B cell (primary cell): ENCODE results near the gene HIBADH. TPM values are rescaled to one million over a fixed set of nuclear protein-coding genes. Genes with fewer than 3 reads are reported as not detected.

Experiments
- ATAC-seq: fragments of 200-7000 bp; cut with Tn5 transposase; one replicate; pipeline ENCODE4 v1.10.0; 2021; ENCODE audit warnings: low read depth, mild to moderate bottlenecking, moderate number of reproducible peaks, moderate library complexity
- CTCF ChIA-PET: fragments of 350-600 bp; sonication (Branson Sonifier 250); formaldehyde crosslinking; loops from one replicate; lab custom pipeline; 2021; ENCODE audit warnings: antibody characterized with exemption, inconsistent platforms; lab: Charles Lee
- POLR2A ChIA-PET: fragments of 350-600 bp; sonication (Branson Sonifier 250); formaldehyde crosslinking; loops from one replicate; lab custom pipeline; 2021; ENCODE audit warnings: antibody characterized with exemption; lab: Charles Lee
- DNase-seq: peaks from one replicate; pipeline ENCODE4 v3.0.0; 2013
- H2AFZ ChIP-seq: 2 replicates; pipeline ENCODE4 v1.6.1; 2012; ENCODE audit warnings: mild to moderate bottlenecking, low read depth, low read length; ENCODE audit not compliant: insufficient read depth, poor library complexity, severe bottlenecking
- H3K27ac ChIP-seq, 2 donors: 1 replicate in 1 of 2; 2 replicates in 1 of 2; pipeline ENCODE4 v1.5.1; 2012 to 2013; ENCODE audit warnings: low read length in 2 of 2, mild to moderate bottlenecking in 2 of 2, moderate library complexity in 1 of 2
- H3K27me3 ChIP-seq, 4 experiments: fragments of 200-600 bp in 1 of 4; sonication (generic) in 1 of 4; replicated peaks in 1 of 4; 1 replicate in 2 of 4; 2 replicates in 2 of 4; pipeline versions ENCODE4 v1.6.1 to v1.7.0; 2013 to 2016; ENCODE audit warnings: low read length in 3 of 4, mild to moderate bottlenecking in 2 of 4, mixed read lengths in 1 of 4, moderate library complexity in 1 of 4; ENCODE audit not compliant: insufficient read depth in 4 of 4, control insufficient read depth in 3 of 4; ENCODE audit errors: control extremely low read depth in 1 of 4
- H3K36me3 ChIP-seq, 2 experiments: replicated peaks in 1 of 2; 1 replicate in 1 of 2; 2 replicates in 1 of 2; pipeline versions ENCODE4 v1.6.1 to v1.7.1; 2013; ENCODE audit warnings: low read length in 1 of 2; ENCODE audit not compliant: insufficient read depth in 2 of 2, control insufficient read depth in 1 of 2; ENCODE audit errors: control extremely low read depth in 1 of 2, extremely low read depth in 1 of 2
- H3K4me1 ChIP-seq, 2 donors: fragments of 200-600 bp in 1 of 2; sonication (generic) in 1 of 2; 1 replicate in 1 of 2; 2 replicates in 1 of 2; pipeline versions ENCODE4 v1.5.1 to v1.6.1; 2013 to 2017; ENCODE audit warnings: low read length in 2 of 2; ENCODE audit not compliant: control insufficient read depth in 2 of 2, insufficient read depth in 2 of 2
- H3K4me2 ChIP-seq: replicated peaks from 2 replicates; pipeline ENCODE3; 2012; ENCODE audit warnings: mild to moderate bottlenecking, low read depth, low read length; ENCODE audit not compliant: poor library complexity, severe bottlenecking
- H3K4me3 ChIP-seq, 5 experiments: fragments of 200-600 bp in 1 of 5; sonication (generic) in 1 of 5; 1 replicate in 3 of 5; 2 replicates in 2 of 5; pipeline versions ENCODE4 v1.5.1 to v1.7.0; 2011 to 2016; ENCODE audit warnings: low read length in 4 of 5, mild to moderate bottlenecking in 4 of 5, low read depth in 2 of 5, control low read depth in 1 of 5, moderate library complexity in 1 of 5; ENCODE audit not compliant: insufficient read depth in 1 of 5; ENCODE audit errors: control extremely low read depth in 1 of 5, extremely low read depth in 1 of 5
- H3K79me2 ChIP-seq: fragments of 200-600 bp; sonication (generic); one replicate; pipeline ENCODE4 v1.6.0; 2016; ENCODE audit warnings: low read length; ENCODE audit not compliant: control insufficient read depth, insufficient read depth
- H3K9ac ChIP-seq: fragments of 200-600 bp; sonication (generic); 2 replicates; pipeline ENCODE4 v1.6.1; 2017; ENCODE audit warnings: mild to moderate bottlenecking, low read length, moderate library complexity
- H3K9me3 ChIP-seq, 3 donors: one replicate each; pipeline versions ENCODE4 v1.6.1 to v1.7.1; 2013; ENCODE audit warnings: low read length in 2 of 3; ENCODE audit not compliant: control insufficient read depth in 2 of 3, insufficient read depth in 1 of 3; ENCODE audit errors: control extremely low read depth in 1 of 3
- H4K20me1 ChIP-seq: 2 replicates; pipeline ENCODE4 v1.6.0; 2012; ENCODE audit warnings: mild to moderate bottlenecking, low read length; ENCODE audit not compliant: insufficient read depth, control insufficient read depth, poor library complexity, severe bottlenecking
- H3K27ac Mint-ChIP-seq: one replicate; pipeline ENCODE4 v1.8.0; 2021; ENCODE audit warnings: mixed read lengths
- H3K27me3 Mint-ChIP-seq: one replicate; pipeline ENCODE4 v1.8.0; 2021; ENCODE audit warnings: mixed read lengths
- H3K4me1 Mint-ChIP-seq: one replicate; pipeline ENCODE4 v1.8.0; 2021; ENCODE audit warnings: mixed read lengths
- H3K4me3 Mint-ChIP-seq: one replicate; pipeline ENCODE4 v1.8.0; 2021; ENCODE audit warnings: mixed read lengths
- H3K9me3 Mint-ChIP-seq: one replicate; pipeline ENCODE4 v1.8.0; 2022; ENCODE audit warnings: mixed read lengths; ENCODE audit not compliant: insufficient read depth
- CTCF ChIP-seq: fragments of 200-600 bp; IDR thresholded peaks from one replicate; pipeline ENCODE4 v1.8.0; 2022; ENCODE audit warnings: antibody characterized with exemption, mild to moderate bottlenecking
- EZH2 ChIP-seq: IDR thresholded peaks from 2 replicates; pipeline ENCODE4 v1.6.1; 2012; ENCODE audit warnings: borderline replicate concordance, low read depth, mild to moderate bottlenecking, moderate library complexity, low read length; ENCODE audit not compliant: insufficient read depth, poor library complexity, severe bottlenecking
- WGBS: methylation state at CpG from one replicate; pipeline ENCODE4 v1.1.5; 2013; ENCODE audit warnings: missing lambda C conversion rate; ENCODE audit not compliant: insufficient coverage; 5-methylcytosine and 5-hydroxymethylcytosine counted together
- intact Hi-C: fragments of 100-400 bp; cut with micrococcal nuclease; formaldehyde crosslinking; loops from one replicate; pipeline ENCODE4 v1.10.0; 2022
- polyA plus RNA-seq: library from polyadenylated mRNA; depleted of rRNA; stranded (reverse); fragments of >200 nt; gene quantifications from 2 replicates; pipeline ENCODE4 v1.2.3, GENCODE V29; 2012
- total RNA-seq, 2 donors: library from RNA; stranded (reverse); fragments of 120-200 nt in 1 of 2; gene quantifications; 1 replicate in 1 of 2; 2 replicates in 1 of 2; pipeline versions ENCODE4 v1.2.3 to v1.2.4, GENCODE V29; 2013 to 2022

Gene HIBADH
- total and polyA plus RNA-seq, 2 donors (not counting 1 experiment from before 2014, with no cell fraction given) = 6.9 to 14.1 TPM

- Histone ChIP-seq H4K20me1 (no peaks in the 10 kb centered on the region), H3K79me2 (no peaks in the 10 kb centered on the region), H2AFZ (no peak overlapping the region), H3K27ac (no peak overlapping the region), H3K4me2 (no peak overlapping the region), H3K9me3 (no peaks in the 10 kb centered on the region), H3K36me3 (no peaks in the 10 kb centered on the region), H3K27me3 (no peaks in the 10 kb centered on the region), H3K4me3 (no peak overlapping the region), H3K9ac (no peak overlapping the region), H3K4me1 (no peaks in the 10 kb centered on the region)
- Mint-ChIP-seq H3K27me3 (no peaks in the 10 kb centered on the region), H3K4me3 (no peak overlapping the region), H3K9me3 (no peaks in the 10 kb centered on the region), H3K27ac (no peak overlapping the region), H3K4me1 (no peaks in the 10 kb centered on the region)
- TF ChIP-seq CTCF = no peak
- TF ChIP-seq EZH2 = no peak
- intact Hi-C loops = no loop called here
- DNase-seq (no peak), ATAC-seq (no peak)
- CTCF ChIA-PET = interaction anchor here (0.6 kb wide), 1 partner anchor 235 kb away, joined by 3 read pairs; no protein-coding TSS in a partner anchor
- WGBS = 100% methylated on average over 2 of the region's 2 CpGs
- POLR2A ChIA-PET = no interaction called here
Measured at GRCh38 chr7:27549606-27550005, 113.1 kb downstream of the HIBADH start.

- ATAC-seq = no peak
- H2AFZ ChIP-seq = no peak overlapping the region
- H3K4me1 ChIP-seq = no peaks in the 10 kb centered on the region
- no peak overlapping the region for H3K27ac ChIP-seq
- POLR2A ChIA-PET = no interaction called here
- no peak for DNase-seq
- no peaks in the 10 kb centered on the region for H3K9me3 ChIP-seq
- no peaks in the 10 kb centered on the region for H3K27me3 ChIP-seq
- no peaks in the 10 kb centered on the region for H3K4me1 Mint-ChIP-seq
- H4K20me1 ChIP-seq = no peaks in the 10 kb centered on the region
- no peaks in the 10 kb centered on the region for H3K79me2 ChIP-seq
- H3K9me3 Mint-ChIP-seq = no peaks in the 10 kb centered on the region
- no peak overlapping the region for H3K4me3 Mint-ChIP-seq
- H3K36me3 ChIP-seq = no peaks in the 10 kb centered on the region
- CTCF ChIA-PET = no interaction called here
- H3K4me3 ChIP-seq = no peak overlapping the region
- intact Hi-C loops = no loop called here
- no peak for TF ChIP-seq EZH2
- no peak for TF ChIP-seq CTCF
- no peak overlapping the region for H3K27ac Mint-ChIP-seq
- no peak overlapping the region for H3K9ac ChIP-seq
- no peaks in the 10 kb centered on the region for H3K27me3 Mint-ChIP-seq
- H3K4me2 ChIP-seq = no peak overlapping the region
- no CpG with 5 or more reads among the region's 1 CpG for WGBS
Measured at GRCh38 chr7:27548304-27548703, 114.4 kb downstream of the HIBADH start.
